Fibroblast of skin of back (primary cell): ENCODE results near the gene GPR25.
"Not testable (repeated sequence)": the region's sequence is repeated elsewhere in the genome, so short reads cannot be mapped to it uniquely, and the experiment has no call there.

Experiments used
- DNase-seq: peaks from one replicate; pipeline ENCODE4 v3.0.0-alpha.2; 2013

Gene GPR25

DNA sequence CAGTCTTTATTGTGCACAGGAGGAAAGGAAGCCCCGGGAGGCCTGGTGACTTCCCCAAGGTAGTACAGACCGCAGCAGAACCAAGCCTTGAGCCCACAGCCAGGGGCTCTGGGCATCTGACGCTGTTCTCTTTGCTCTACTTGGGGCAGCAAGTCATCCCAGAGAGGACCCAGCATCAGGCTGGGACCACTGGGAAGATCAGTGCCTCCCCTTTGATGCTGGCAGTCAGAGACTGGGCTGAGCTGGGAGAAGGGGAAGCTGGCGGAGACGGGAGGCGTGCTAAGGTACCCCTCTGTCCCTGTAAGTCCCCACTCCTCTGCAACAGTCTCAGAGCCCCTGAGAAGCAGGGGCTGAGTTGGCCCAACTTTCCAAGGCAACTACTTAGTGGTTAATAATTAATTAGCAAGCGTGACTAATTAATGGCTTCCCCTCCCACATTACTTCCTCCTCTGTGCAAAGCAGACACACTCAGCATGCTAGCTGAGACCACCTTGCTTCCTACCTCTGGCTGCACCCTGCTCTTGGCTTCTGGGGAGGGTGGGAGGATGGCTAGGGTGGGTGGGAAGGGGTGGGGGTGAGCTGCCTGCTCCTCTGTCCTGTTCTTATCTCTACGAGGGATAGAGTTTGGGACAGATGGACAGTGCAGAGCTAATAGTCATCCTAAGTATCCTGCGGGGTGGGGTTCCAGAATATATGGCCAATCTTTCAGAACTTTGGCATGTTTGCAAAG is 23.2 kb downstream of the GPR25 start:
- DNase-seq, result no peak

DNA sequence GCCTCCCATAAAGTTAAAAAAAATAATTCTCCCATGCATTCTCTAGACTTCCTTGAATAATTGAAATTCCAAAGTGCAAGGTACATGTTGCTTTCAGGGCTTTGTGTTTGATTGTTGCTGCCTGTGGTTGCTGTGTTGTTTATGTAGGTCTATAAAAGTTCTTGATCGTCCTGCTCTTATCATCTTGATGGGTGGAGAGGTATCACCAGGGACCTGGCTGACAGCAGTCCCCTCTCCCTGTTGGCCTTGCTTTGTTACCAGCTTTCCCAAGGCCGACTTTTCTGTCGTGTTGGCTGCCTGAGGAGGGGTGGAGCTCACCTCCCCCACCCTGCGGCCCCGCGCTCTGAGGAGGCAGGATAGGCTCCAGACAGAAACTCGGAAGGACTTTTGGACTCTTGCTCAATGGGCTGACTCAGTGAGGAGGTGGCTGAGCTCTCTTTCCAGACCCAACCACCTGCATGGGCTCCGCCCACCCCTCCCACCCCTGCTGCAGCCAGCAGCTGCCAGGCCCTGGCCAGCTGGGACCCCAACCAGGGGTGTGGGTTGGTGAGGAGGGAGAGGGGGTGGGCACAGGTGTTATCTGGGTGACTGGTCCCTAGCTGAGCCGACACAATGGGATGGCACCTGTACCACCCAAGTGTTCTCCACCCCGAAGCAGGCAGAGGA is 23.9 kb downstream of the GPR25 start:
- no peak for DNase-seq

DNA sequence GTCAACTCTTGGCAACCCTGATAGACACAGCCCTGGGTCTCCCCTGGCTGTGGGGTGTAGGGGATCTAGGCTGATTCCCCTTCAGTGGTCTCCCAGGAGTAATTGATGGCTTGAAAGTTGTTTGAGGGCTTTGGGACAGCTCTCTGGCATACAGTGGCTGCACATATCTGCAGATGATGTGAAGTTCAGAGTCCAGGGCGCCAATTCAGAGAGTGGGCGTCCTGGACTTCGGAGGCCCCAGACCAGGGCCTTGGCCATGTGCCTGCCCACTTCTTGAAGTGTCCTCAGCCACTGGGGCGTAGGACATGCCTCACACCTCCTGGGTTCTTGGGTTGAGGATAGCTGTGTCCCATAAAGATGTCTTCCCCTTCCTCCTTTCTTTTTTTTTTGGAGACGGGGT is 24.5 kb downstream of the GPR25 start:
- DNase-seq, result no peak

DNA sequence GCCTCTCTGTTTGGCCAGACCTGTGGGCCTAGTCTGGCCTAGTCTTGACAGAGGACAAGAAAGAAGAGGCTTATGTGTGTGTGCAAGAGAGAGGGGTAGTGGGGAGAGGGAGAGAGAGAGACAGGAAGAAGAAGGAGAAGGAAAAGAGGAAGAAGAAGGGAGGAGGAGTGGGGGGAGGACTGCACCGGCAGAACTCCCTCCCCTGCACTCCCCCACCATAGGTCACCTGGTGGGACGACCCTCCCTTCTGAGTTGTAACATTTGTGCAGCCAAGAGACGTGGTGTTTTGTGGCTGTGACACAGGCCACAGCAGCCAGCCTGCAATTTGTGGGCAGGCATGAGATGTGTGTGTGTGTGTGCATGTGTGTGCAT is 26.2 kb downstream of the GPR25 start:
- no peak for DNase-seq

DNA sequence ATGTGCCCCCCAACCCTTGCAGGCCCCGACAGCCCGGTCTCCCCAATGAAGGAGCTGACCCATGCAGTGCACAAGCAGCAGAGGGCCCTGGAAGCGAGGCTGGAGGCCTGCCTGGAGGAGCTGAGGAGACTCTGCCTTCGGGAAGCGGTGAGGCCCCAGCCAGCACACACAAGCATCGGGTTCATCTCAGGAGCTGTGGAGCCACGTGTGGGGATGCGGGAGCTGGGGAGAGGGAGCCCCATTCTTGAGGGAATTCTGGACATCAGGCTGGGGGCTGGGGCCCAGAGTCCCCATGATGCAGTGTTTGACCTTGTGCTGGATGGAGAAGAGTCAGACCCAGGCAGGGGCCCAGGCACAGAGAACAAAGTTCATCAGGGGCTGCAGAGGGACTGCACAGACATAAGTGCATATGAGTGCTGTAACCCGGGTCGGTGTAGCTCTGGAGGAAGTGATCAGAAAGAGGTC is 26.7 kb downstream of the GPR25 start:
- no peak for DNase-seq

DNA sequence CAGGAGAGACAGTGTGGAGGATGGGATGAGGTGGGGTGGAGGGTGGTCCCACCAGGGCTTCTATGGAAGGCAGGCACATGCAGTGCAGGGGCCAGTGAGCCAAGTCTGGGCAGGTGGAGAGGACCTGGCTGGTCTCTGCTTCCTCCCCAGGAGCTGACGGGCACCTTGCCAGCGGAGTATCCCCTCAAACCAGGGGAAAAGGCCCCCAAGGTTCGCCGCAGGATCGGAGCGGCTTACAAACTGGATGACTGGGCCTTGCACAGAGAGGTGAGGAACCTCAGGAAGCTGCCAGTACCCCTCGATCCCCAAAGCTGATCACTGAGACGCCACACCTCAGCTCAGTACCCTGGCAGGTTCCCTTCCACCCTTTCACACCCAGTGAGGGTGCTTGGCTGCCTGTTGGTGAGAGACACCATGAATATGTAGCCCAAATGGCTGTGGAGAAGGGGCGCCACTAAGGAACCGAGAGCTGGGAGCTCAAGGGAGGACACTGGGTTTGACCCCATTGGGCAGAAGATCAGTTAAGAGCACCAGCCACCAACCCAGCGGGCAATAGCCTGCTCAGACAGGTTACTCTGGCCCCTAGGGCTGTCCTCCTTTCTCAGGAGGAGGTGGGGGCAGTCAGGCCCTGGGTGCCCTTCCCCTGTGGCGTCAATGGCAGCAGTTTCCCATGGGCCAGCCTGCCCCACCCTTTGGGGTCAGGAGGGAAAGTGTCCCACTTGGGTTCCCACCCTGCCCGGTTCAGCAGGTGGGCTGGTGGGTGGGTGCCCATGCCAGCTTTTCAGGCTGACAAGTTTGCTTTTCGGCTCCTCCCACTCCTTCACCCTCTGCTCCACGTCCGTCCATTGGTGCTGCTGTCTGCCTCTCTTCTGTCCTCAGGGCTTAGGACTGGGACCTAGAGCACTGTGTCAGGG is 27.4 kb downstream of the GPR25 start:
- no peak for DNase-seq

DNA sequence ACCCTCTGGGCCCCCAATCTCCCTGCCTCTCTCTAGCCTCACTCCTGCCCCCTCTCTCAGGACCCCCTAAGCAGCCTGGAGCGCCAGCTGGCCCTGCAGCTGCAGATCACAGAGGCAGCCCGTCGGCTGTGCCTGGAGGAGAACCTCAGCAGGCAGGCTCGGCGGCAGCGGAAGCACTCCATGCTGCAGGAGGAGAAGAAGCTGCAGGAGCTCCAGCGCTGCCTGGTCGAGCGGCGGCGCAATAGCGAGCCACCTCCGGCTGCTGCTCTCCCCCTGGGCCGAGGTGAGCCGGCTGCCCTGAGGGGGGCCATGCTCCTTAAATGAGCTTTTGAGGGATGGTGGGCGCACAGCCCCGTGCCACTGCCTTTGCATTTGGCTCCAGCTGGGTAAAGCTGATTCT is 28.1 kb downstream of the GPR25 start:
- no peak for DNase-seq

DNA sequence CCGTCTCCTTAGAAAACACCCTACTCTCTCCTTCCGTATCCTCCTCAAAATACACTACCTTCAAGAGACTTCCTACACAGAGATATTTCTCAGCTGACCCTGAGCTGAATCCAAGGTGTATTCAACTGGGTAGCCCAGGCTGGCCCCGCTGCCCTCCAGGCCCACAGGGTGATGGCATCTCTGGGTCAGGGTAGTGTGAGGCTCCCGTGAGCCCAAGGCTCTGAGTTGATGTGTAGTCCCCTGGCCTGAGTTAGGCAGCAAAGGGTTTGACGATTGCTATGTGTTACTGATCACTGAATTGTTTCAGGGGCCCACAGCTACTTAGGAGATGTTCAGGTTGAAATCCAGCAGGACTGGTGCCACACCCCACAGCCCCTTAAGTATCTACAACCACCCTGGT is 28.6 kb downstream of the GPR25 start:
- DNase-seq, result no peak

DNA sequence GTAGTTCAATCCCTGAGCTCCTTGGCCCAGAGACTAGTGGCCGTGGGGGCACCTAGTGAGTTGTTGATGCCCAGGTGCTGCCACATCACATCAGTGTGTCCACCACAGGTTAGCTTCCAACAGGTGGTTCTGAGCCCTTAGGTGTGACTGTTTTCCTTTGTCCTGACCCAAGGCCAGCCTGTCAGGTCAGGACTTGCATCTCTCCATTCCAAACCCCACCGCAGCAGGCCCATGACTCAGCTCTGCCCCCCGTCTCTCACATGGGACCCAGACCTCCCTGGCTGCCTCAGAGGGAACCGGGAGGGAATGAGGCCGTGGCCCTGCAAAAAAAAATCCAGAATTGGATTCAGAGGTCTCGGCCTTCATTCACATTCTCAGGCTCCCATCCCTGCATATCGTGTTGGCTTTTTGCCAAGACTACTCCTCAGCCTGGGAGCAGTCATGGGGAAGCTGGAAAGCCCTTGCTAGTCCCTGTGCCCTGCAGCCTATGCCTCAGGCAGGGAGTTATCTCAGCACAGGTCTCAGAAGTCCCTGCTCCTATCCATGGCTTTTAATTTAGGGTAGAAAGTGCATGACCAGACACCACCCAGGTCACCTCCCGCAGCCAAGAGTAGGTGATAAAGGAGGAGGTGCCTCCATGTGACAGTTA is 29.1 kb downstream of the GPR25 start:
- no peak for DNase-seq

DNA sequence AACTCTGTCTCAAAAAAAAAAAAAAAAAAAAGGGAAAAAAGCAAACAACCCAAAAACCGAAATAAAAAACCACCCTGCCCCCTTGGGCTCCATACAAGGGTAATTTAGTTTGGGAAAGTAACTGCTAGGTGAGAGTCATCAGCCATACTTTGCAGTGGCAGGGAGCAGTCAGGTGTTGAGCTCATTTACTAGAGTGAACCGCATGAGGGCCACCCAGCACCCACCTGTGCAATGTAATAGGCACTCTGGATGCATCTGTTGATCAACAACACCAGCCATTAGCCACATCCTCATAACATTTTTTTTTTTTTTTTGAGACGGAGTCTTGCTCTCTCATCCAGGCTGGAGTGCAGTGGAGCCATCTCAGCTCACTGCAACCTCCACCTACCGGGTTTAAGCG is 31.0 kb downstream of the GPR25 start:
- no peak for DNase-seq

DNA sequence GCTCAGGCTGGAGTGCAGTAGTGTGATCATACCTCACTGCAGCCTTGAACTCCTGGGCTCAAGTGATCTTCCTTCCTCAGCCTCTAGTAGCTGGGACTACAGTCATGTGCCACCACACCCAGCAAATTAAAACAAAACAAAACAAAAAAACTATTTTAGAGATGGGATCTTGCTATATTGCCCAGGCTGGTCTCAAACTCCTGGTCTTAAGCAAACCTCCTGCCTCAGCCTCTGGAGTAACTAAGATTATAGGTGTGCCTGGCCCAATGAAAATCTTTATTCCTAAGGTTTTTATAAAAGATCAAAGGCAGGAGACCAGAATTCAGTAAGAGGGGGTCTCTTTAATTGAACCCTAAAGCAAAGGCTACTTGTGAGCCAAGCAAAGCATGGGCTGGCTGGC is 32.0 kb downstream of the GPR25 start:
- no peak for DNase-seq

DNA sequence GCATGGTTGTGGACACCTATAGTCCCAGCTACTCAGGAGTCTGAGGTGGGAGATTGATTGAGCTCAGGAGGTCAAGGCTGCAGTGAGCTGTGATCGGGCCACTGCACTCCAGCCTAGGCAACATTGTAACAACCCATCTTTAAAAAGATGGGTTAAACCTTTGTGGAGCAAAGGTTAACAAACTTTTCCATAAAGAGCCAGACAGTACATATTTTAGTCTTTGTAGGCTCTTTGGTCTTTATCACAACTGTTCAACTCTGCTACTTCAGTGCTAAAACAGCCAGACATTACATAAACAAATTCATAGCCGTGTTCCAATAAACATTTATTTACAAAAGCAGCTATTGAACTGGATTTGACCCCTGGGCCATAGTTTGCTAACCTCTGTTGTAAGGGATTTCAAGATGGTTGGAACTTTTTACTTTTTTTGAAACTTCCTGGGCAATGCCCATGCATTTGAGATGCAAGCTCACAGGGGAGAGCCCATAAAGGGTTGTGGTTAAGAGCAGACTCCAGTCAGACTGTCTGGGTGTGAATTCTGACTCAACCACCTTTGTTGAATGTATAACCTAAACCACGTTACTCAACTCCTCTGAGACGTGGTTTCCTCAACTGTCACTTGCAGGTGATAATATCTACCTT is 32.8 kb downstream of the GPR25 start:
- DNase-seq, result no peak

DNA sequence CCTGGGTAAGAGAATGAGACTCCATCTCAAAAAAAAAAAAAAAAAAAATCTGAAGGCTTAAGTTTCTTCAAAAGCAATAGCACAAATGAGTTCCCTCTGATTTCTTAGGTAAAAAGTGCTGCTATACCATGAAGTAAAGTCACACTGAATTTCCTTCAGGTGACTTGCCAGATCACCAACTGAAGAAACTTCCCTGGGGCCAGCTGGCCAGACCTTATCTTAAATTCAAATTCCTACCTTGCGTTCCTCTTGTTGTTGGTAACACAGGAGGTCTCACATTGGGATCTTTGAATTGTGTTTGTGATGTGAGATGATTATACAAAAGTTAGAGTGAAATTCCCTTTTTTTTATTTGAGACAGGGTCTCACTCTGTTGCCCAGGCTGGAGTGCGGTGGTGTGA is 33.7 kb downstream of the GPR25 start:
- no peak for DNase-seq

DNA sequence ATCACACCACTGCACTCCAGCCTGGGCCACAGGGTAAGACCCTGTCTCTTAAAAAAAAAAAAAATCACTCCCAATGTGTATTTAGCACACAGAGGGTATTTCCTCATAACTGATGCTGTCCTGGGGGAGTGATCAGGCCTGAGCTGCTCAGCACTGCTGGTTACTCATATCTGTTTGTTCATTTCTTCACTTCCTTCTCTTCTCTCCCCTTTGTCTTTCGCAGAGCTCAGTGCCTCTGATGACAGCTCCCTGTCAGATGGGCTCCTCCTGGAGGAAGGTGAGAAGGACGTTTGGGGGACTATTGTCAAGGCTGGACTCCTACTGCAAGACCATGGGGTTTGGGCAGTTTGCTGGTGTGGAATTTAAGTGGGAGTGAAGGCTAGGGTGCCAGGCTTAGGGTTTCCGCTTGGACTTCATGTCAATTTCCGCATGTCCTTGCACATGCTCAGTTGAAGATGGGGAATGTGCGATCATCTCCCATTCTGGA is 34.9 kb downstream of the GPR25 start:
- no peak for DNase-seq

DNA sequence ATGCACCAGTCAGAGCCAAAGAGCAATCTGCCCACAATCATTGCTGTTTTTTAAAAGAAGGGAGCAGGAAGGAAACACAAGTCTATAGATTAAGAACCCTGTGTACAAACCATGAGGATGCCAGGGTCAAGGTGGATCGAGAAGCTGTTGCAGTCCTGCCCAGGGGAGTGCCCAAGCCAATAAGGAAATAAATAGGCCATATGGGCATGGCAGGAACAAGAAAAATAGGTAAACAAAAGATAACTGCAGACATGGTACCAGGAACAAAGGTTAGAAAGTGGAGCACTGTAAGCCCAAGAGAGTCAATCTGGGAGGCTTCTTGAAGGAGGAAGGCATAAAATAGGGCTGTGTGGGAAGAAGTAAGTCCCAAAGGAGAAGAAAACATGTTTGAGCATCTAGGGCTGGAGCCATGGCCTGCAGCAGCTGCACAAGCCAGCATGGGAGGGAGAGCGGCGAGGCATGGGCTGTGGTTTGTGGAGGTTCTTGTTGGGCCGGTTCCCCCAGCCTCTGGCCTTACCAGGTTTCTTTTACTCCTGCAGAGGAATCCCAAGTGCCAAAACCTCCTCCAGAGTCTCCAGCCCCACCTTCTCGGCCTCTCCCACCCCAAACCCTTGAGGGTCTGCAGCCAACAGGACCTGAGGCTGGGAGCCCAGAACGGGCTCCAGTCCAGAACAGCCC is 35.5 kb downstream of the GPR25 start:
- no peak for DNase-seq

DNA sequence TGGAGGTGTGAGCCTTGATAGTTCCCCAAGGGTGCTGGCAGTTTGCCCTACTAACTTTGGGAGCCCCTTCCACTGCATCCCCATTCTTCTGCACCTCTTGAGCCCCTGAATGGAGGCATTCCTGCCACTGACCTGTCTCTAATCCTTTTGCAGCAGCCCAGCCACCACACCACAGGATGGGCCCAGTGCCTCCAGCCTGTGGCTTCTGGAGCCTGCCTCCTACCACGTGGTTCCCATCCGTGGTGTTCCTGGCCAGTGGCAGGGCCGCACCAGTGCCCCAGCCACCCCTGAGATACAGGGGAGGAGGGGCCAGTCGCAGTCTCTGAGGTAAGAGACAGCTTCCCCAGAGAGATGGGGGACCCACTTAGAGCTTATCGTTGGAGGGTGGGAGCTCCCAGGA is 36.3 kb downstream of the GPR25 start:
- DNase-seq, result no peak

DNA sequence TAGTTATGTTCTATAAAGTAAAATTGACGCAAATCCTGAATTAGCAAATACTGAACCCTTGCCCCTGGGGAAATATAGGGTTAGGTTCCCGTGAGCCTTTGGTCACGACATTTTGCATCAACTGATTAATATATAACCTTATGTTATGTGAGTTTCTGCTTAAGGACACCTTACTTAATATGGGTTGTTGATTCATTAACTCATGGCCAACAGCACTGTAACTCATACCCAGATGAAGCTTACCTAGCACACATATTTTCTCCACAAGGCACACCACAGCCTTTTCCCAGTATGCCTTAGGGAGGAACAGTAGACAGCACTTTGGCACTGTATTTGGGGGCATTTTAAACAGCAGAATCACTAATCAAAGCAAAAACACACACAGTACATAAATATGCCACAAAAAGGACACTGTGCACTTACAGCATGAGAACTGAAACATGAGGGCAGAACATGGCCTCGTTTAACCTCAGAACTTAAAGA is 37.0 kb downstream of the GPR25 start:
- no peak for DNase-seq

DNA sequence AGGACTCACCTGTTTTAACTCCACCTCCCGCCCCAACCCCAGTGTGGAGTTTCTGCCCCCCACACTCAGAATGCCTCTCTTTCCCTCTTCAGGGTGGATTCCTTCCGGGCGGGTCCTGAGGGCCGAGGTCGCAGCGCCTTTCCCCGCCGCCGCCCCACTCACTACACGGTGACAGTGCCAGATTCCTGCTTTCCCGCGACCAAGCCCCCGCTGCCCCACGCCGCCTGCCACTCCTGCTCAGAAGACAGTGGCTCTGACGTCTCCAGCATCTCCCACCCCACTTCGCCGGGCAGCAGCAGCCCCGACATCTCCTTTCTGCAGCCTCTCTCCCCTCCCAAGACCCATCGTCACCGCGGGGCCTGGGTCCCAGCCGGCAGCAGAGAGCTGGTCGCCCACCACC is 38.6 kb downstream of the GPR25 start:
- DNase-seq, result no peak

DNA sequence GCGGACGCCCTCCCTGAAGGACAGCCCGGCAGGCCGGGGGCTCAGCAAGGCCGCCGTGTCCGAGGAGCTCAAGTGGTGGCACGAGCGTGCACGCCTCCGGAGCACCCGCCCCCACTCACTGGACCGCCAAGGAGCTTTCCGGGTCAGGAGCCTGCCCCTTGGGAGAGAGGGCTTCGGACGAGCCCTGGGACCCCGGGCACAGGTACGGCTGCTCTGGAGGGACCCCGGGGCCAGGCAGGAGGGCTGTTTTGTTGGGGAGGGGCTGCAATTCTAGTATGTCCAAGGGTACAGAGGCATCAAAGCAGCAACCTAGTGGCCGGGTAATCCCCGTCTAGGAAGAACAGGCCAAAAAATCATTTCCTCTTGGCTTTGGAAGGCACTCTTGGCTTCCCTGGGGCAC is 39.2 kb downstream of the GPR25 start:
- not testable (repeated sequence) for DNase-seq

DNA sequence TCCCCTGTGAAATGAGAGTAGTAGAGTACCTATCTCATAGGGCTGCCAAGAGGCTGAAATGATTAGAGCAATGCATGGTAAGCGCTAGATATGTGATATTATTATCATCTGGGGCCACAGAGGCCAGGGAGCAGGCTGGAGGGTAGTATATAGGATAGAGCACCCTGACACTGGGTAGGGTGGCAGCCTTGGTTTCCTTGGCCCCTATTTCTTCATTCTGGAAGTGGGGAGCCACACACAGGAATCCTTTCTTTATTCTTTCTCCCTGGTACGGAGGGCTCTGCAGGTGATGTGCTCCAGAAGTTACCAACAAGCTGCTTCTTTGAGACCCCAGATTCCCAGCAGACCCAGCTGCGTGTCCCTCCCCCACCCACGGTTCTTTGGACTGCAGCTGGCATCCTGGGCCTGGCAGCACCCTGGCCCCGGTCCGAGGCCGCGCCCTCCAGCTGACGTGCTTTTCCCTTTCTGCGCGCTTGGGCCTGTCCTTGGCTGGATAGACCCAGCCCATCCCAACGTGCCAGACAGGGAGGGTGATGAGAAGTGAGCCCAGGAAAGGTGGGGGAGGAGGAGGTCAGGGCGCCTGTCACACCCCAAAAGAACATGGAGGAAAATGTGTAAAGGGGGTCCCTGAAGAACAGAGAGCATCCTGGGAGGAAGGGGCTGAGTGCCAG is 40.1 kb downstream of the GPR25 start:
- DNase-seq, result no peak

DNA sequence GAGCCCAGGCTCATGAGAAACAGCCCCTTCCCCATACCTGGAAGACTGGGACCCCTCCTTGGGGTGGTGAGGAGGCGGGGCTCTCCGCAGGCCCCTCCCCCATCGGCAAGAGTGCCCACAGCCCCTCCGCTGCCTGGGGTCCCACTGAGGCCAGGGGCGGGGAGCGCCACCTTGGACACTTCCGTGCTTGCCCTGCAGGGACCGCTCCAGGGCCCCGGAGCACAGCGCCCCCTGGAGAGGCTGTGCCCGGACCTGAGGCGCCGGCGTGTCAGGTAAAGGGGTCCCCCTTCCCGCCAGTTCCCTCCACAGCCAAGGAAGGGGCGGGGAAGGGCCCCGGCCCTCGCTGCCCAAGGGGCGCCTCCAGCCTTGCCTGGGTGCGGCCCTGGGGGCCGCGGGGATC is 43.4 kb downstream of the GPR25 start:
- DNase-seq, result no peak
